Cerebellar cortex (tissue), 1 donor: ENCODE results near the gene NPTN.

Experiments
- DNase-seq: peaks from one replicate; pipeline ENCODE4 v3.0.0-alpha.2; 2015; ENCODE audit warnings: low spot score

NPTN gene

GRCh38 chr15:73631915-73632669 is 1.1 kb downstream of the NPTN start:
- DNase-seq = peak; percentile 68

- DNase-seq = peak; percentile 59
Observed at GRCh38 chr15:73630921-73631362, 2.2 kb downstream of the NPTN start.

DNA sequence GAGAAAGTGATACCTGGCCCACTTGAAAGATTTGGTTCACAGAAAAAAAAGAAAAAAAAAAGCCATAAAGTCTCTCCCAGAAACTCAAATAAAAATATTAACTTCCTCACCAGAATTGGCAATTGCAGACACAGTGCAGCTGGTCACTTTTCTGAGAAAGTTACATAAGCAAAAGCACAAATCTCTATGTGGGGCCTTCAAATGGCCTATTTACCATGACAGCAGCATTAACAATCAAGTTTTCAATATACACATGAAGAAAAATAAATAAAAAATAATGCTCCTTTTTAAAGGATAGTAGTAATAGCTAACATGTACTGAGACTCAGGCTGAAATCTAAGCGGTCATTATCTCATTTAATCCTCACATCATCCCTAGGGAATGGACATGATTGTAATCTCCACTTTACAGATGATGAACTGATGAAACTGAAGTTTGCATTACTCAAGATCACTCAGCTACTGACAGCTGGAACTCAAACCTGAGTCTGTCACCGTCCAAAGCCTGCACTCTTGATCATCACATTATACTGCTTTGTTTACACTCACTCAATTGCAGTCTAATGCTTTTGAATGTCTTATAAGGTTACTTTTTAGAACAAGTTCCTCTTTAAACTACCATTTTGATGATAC is 3.3 kb downstream of the NPTN start:
- peak; percentile 33 for DNase-seq

- no peak for DNase-seq
Observed at GRCh38 chr15:73628976-73629797, 4.0 kb downstream of the NPTN start.

- no peak for DNase-seq
Observed at GRCh38 chr15:73628102-73628501, 5.1 kb downstream of the NPTN start.

- no peak for DNase-seq
Observed at GRCh38 chr15:73626072-73626471, 7.1 kb downstream of the NPTN start.

DNA sequence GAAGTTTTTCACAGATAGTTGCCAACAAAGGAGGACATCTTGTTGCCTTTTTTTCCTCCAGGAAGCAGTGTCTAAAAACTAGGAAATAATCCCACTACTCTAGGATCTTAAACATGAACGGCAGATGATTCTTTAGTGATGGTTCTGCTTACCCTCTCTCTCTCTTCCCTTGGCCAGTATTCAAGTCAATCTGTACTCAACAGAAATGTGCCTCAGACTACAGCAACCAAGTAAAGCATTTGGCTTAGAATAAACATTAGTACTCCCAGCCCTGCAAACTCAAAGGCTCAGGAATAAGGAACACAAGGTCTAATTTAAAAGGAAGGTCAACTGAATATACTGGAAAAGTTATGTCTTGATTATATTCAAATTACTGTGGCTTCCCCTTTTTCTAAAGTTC is 8.7 kb downstream of the NPTN start:
- DNase-seq = no peak

GRCh38 chr15:73621286-73621826 is 11.8 kb downstream of the NPTN start:
- DNase-seq = no peak

GRCh38 chr15:73620078-73620477 is 13.1 kb downstream of the NPTN start:
- no peak for DNase-seq

DNA sequence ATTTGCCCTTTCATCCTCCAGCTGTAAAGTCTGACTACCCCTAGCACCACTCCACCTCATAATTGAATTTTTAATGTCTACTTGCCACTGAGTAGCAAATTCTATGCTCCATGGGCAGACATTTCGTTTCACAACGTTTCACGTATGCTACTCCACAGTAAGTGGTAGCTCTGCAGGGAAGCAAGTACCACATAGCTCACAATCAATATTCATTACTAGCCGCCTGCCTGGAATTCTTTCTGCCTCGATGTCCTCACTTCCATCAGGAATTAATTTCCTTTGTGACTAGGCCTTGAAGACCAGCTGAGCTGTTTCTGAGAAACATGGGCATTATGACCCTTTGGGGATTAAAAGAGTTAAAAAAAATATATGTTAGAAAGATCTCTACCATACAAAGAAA is 15.3 kb downstream of the NPTN start:
- DNase-seq = no peak

GRCh38 chr15:73617301-73617831 is 15.8 kb downstream of the NPTN start:
- no peak for DNase-seq

GRCh38 chr15:73608941-73609340 is 24.2 kb downstream of the NPTN start:
- no peak for DNase-seq

- DNase-seq = no peak
Observed at GRCh38 chr15:73608475-73608874, 24.7 kb downstream of the NPTN start.

DNA sequence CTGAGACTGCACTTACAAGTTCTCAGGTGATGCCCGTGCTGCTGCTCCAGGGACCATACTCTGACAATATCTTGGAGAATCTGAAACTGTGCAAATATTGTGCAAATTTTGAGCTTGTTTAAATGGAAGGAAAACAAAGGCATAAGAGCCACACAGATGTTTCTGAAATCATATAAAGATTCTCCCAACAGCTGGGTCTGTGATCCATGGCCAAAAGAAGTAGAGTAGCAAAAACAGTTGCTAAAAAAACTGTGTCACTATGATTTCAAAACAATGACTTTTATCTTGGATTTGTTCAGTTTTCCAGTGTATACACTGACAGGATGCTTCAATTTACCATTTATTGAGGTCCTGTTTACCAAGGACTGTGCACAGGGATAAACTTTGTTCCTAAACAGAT is 25.3 kb downstream of the NPTN start:
- DNase-seq = no peak

DNA sequence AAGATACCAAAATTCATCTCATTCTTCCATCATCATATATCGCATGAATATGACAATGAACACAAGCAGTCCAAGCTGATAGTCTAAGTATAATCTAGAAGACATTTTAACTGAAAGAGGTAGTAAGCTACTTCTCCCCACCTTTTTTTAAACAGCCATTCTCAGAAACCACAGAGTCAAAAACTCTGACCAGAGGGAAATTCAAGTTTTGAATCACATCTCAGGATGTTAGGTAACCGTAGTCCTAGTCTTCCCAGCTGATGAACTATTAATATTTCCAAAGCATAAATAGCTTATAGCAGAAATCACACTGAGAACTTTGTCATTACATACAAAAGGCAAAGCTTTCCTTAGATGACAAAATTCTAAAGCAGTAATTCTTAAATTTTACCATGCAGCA is 25.8 kb downstream of the NPTN start:
- DNase-seq = no peak

DNA sequence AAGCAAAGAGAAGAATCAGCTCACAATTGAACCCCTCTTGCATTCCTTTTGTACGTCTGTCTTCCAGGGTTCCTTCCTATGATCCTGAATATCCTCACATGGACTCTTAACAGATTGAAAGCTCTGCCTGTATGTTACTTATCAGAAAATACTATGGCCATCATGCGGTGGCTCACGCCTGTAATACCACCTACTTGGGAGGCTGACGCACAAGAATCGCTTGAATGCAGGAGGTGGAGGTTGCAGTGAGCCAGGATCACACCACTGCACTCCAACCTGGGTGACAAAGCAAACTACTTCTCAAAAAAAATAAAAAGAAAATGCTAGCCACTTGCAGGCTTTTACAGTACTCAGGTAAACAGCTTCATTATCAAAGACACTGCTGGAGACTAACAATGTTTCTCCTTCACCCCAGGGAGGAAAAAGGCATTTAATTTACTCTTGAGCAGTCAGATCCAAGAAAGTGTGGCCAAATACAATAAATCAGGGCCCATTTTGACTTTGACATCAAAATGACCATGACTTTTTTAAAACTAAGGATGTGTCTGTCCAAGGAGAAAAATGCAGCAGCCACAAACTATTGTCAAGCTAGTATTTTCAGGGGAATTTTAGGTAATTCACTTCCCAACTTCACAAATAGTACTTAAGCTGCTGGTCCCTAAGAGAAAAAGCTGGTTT is 27.3 kb downstream of the NPTN start:
- DNase-seq = no peak

DNA sequence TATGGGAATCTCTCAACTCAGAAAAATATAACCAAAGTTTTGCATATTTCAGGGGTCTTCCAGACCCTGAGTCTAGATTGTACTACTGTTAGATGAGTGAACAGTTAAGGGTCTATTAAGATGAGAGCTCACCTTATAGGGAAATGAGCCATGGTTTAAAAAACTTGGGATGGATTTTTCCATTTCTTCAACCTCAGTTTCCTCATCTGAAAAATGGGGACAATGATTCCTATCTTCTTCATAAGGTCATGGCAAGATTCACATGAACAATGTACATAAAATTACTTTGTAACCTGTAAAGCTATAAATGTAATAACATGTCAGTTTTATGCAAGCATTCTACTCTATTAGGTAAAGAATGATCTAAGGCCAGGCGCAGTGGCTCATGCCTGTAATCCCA is 28.7 kb downstream of the NPTN start:
- DNase-seq = no peak

- DNase-seq = no peak
Observed at GRCh38 chr15:73602992-73603391, 30.2 kb downstream of the NPTN start.

GRCh38 chr15:73602446-73602843 is 30.7 kb downstream of the NPTN start:
- DNase-seq = no peak

DNA sequence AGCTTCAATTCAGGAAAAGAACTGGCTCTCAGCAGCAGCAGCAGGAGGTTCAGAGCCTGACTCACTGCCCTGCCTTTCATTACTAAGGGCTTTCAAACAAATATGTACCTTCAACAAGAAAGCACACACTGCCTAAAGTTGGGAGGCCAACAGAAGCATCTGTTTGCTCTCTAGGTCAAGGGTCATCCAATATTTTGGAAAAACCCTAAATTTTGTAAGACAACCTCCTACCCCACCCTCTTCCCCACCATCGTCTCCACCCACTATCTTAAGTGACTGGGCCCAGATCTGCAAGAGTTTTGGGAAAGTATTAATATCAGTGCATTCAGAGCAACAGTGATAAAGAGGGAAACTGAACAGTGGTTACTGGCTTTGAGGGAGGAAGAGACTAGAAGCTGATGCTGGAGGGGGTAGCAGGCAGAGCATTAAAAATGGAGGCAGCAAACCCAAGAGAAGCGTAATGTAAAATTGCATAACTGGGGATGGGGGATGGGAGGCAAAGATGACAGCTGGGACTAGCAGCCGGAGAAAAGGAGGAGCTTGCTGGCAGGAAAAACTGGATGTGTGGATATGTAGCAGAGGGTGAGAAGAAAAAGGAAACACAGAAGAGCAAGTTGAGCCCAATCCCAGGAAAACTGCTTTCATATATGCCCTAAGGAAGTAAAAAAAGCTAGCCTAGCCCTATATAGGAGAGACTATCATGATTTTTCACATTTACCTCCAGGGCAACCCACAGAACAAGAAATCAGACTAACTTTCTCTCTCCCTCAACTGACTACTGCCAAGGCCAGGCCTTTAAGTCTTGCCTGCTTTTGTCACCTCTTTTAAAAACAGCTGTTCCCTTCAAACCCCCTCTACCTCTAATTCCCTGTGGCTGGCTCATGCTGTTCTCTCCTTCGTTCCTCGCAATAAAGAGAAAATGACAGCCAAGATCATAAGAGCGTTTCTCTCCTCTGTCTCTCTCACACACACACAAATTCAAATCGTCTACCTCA is 31.4 kb downstream of the NPTN start:
- peak; percentile 80 for DNase-seq
